Measurements from ENCODE around the gene ZEB1.

- no peak for TF ChIP-seq SP2 (IDR thresholded peaks at IDR 0.05; ENCODE audit: low read length)
- no peak for TF ChIP-seq TEAD4 (IDR thresholded peaks at IDR 0.05; ENCODE audit: low read depth, low read length)
Observed at GRCh38 chr10:31477584-31477983, 158.6 kb downstream of the ZEB1 start.
